ENCODE measurements around the gene CAPZA2. TPM values are rescaled to one million over a fixed set of nuclear protein-coding genes. Genes with fewer than 3 reads are reported as not detected.

The CAPZA2 gene
- total RNA-seq, result 149 and 183 TPM in 2 replicates

GRCh38 chr7:116862234-116862950 is at the start of gene CAPZA2:
TSS of gene CAPZA2 (plus strand) at chr7:116862587. CDS start at chr7:116862612, 25 bp downstream.

GRCh38 chr7:116953372-116953905 is 91.1 kb downstream of the CAPZA2 start, which contains the start of gene ST7:
TSS of gene ST7 (plus strand) at chr7:116953501. CDS start at chr7:116953541, 40 bp downstream.

Other genes with a start within 250 kb of the CAPZA2 start
- 93.6 and 252 TPM in 2 replicates for gene MET, start 190.4 kb upstream of the CAPZA2 start, total RNA-seq
- 9.4 and 15.8 TPM in 2 replicates for gene ST7, start 90.9 kb downstream of the CAPZA2 start, total RNA-seq

Data from tracheal epithelial cell (primary cell).